Stimulated activated CD8-positive, alpha-beta memory T cell treated with anti-CD3 and anti-CD28 coated beads, Interleukin-4, amount 100 ng/mL, for 48 hours (primary cell): ENCODE data around the gene TRIM66.

ENCODE experiments used
- DNase-seq: peaks from one replicate; pipeline ENCODE4 v3.0.0-alpha.2; 2020

Gene TRIM66

DNA sequence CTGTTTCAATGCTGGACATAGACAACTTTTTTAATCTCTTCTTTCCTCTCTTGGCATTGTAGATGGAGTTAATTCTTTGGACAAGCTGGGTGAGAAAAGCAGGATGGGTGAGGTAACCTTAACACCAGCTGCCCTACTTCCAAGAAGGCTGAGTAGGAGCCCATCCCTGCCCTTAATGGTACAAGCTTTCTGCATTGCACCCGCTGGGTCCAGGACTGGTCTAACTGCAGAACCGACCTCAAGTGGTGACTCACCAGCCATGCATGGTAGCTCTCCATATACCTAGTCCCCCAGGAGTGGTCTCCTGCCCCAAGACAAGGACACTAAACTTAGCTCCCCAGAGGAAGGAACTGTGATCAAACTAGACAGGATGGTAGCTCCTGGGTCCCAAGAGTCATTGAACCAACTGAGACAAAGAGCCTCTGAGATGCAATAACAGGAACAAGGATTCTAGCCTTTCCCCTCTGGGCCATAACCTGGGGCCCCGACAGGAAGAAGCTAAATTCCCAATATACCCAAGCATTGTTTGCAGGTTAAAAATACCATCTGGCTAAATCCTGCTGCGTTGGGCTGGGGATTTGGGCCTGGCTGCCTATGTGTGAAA, 32.3 kb upstream of the TRIM66 start:
- no peak for DNase-seq

DNA sequence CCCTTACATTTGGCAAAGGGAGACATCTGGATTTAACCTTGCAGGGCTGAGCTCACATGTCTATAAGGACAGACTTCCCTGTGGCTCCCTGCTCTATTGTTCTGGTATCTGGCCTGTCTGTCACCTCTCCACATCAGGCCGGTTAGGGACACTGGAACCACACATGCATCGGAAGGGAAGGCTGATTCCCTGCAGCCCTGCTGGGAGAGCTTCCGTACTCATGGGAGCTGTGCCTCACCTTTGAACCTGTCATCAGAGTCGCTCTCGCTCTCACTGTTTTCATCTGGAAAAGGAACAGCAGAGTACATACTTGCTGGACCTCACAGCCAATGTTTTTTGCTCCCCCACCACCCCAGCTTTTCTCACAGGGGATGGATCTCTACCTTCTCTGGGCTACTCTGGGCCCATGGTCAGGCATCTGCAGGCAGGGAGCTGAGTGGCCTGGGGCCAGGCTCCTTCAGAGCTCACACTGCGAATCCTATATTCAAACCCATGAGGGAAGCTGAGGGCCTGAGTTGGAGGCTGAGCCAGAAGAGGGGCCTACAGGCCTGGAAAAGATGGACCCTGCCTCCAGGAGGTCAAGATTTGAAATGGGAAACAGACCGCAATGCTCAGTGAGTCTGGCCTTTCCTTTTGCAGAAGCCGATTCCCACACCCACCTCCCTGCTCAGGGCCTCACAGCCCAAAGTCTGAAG, 31.4 kb upstream of the TRIM66 start:
- DNase-seq: no peak

- no peak for DNase-seq
These were observed 30.0 kb upstream of the TRIM66 start for GRCh38 chr11:8712506-8712905.

- no peak for DNase-seq
These were observed 29.5 kb upstream of the TRIM66 start for GRCh38 chr11:8711895-8712442.

DNA sequence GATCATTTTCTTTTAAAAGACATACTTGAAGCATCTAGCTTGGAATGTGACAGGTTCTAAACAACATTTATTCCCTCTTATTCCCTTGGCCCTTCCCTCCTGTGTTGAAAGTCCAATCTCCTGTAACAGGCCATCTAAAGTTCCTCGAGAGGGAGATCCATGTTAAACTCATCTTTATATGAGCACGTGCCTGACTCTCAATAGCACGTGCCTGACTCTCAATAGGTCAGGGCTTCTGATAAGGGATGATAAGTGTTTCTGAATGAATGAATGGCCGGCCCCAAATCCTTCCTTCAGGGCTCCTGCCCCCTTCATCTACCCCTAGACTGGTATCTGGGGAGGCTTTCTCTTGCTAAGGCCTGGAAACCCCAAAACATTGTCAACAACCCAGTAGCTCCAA, 27.3 kb upstream of the TRIM66 start:
- no peak for DNase-seq

DNA sequence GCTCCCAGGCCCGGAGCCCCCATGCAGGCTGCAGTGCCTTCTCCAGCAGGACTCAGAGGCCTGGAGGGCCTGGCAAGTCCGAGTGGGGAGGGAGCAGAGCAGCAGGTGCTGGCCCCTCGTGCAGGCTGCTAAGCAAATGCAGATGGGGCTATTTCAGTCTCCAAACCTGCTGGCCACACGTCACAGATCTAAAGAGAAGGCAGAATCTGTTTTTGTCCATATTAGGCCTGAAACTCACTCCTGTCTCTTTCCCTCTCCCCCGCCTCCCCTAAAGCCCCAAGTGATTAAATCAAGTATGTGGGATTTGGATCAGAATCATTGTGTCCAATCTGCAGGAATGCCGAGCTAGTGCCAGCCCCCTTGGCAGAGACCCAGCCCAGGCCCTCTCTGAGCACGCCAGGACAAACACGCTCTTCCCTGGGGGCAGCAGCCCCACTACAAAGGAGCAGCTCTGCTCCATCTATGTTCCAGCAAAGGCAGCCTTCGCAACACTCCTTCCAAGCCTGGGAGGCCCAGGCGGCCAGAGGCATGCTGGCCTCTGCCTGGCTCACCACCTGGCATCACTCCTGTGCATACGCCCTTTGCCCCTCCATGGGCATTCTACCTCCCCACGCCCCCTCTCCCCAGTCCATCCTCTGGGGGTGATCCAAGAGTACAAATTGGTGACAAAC, 26.7 kb upstream of the TRIM66 start:
- no peak for DNase-seq

DNA sequence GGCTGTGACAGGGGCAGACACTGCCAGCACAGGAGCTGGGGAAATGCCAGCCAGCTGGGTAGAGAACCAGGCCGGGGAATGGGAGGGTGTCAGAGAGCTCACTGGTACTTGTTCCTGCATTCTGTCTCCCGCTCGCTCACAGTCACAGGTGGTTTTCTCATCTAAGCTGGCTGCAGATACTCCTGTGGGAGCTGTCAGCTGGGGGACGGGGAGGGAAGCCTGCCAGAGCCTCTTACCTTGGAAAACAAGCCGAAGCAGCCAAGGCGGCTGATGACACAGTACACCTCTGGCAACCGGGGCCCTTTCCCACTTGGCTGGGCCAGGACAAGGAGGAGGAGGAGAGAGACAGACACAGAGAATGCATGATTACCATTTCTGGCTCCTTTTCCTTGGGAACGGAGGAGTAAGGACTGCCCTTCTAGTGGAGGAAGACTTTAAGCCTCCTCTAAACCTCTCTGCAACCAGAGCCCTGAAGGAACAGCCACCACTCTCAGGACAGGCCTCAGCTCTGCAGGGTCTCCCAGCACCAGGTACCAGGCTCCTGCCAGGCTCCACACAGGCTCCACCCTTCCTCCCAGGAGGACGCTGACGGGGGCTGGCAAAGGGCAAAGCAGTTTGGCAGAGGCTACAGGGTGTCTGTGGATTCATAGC, 25.2 kb upstream of the TRIM66 start:
- no peak for DNase-seq

- DNase-seq: no peak
These were observed 24.4 kb upstream of the TRIM66 start for GRCh38 chr11:8706673-8707432.

GRCh38 chr11:8705146-8705545, 22.7 kb upstream of the TRIM66 start:
- DNase-seq: no peak

- no peak for DNase-seq
These were observed 21.7 kb upstream of the TRIM66 start for GRCh38 chr11:8704136-8704535.

DNA sequence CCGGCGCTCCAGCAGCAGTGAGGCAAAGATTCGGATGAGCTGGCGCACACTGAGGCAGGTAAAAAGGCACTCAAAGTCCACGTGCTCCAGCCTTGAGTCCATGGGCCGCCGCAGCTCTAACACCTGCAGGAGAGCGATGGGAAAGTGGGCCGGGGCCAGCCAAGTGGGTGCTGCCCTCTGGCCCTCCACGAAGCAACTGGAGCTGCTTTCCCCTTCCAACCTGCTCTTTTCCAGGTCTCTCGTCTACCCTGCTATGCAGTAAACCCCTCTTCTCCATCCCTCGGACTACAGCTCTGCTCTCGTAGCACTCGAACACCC, 20.1 kb upstream of the TRIM66 start:
- DNase-seq: no peak

DNA sequence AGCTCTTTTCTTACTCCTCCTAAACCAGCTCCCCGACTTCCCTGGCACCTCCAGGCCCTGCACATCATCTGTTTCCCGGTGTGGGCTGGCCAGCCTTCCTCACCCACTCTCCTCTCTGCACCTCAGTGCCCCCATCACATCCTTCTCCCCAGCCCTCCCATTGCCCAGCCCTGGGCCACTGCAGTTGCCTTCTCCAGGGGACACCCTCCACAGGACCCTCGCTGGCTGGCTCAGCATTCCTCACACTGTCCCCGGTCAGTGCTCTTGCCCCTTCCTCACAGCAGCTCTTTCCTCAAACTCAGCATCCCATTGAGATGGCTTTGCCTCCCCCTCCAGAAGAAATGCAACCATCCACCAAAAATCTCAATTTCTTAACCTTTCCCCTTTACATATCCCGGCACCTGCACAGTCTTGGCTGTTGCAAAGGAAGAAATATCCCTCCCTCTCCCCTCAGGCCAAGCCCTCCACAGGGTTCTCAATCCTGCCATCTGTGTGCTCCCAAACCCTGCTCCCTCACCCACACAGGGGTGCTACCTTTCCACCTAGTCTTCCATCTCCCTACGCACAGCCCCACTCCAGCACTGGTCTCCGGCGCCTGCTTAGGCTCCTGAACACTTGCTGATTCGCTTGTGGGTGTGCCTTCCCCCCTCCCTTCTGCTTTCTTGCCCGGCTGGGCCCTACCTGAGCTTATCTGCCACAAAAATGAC, 19.6 kb upstream of the TRIM66 start:
- no peak for DNase-seq

DNA sequence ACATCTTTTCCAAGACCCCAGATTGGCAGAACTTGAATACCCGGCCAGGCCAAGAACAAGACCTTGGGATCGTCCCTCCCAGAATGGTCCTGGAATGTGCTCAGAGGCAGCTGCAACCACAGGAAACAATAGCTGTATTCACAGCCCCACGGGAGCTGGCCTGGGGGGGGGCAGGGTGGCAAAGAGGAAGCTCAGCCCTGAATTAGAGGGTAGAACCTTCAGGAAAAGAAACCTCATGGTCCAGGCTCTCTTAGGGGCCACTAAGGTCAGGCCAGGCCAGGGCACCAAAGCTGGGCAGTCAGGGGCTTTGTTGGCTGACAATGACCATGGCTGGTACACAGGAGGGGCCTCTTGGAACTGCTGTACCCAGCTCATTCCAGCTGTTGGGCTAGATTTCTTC, 17.4 kb upstream of the TRIM66 start:
- DNase-seq: no peak

DNA sequence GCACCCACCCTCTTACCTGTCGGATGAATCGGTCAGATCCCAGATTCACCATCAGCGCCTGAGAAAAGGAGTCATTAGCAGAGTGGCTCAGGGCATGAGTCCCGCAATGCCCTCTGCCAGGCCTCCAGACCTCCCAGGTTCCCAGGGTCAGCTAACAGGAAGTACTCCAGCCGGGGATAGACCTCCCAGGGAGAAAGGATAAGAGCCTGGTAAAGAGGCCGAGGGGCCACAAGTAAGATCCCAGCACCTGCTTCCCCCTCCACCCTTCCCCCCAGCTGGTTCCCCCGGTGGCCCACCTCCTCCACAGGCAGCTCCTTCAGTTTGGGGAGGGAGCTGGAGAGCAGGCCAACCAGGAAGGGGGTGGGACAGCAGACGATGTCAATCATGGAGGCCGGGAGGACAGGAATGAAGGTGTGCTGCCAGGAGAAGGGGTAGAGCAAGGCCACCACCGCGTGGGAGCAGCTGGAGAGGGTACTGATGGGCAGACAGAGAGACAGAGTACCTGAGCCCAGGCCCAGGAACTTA, 16.5 kb upstream of the TRIM66 start:
- no peak for DNase-seq

DNA sequence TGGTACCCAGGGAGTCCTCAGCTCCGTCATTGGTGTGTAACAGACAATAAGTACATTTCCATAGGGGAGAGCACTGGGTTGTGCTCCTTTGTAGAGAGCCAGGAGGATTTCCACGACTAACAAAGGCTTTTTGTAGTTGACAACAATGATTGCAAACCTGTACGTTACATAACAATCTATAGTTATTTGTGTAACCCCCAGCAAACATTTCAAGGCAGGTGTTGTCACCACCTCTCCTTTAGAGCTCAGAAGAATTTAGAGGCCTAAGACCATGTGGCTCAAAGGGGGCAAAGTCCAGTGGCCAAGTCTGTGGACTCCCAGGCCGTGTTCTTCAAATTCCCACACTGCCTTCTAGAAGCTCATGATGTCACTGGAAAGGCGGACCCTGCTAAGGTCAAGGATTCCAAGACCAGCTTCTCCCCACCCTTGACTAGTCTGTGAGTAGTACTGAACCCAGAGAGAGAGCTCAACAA, 15.9 kb upstream of the TRIM66 start:
- DNase-seq: no peak

- no peak for DNase-seq
These were observed 14.6 kb upstream of the TRIM66 start for GRCh38 chr11:8697054-8697453.

DNA sequence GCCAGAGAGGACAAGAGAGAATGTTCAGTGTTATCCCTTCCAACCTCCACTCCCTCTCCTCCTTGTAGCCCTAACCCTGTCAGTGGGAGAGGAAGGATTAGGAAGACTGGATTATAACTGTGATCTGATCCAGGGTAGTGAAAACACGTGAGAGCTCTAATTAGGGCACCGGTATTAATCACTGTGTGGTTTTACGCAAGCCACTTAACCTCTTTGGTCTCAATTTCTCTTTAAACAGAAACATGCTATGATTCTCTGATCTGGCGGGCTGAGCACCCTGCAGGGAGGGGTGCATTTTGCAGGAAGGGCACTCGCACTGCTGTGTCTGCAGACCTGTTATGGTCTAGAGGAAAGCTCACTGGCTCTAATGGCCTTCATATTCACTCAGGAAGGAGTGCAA, 11.7 kb upstream of the TRIM66 start:
- no peak for DNase-seq

DNA sequence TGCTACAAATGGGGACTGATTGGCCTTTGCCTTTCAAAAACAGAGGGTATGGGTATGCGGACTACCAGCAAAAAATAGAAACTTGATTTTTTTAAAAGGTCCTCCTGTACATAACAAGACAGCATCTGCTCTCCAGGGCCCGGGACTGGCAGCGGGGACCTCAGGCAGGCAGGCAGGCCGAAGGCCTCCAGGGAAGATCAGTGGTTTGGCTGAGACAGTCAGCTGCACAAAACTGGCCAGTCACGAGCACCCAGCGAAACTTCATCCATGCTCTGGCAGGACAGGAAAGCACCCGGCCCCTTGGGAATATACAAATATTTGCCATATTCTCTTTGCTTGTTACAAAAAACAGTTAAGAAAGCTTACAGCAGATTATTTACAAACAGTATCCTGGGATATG, 11.1 kb upstream of the TRIM66 start:
- no peak for DNase-seq

DNA sequence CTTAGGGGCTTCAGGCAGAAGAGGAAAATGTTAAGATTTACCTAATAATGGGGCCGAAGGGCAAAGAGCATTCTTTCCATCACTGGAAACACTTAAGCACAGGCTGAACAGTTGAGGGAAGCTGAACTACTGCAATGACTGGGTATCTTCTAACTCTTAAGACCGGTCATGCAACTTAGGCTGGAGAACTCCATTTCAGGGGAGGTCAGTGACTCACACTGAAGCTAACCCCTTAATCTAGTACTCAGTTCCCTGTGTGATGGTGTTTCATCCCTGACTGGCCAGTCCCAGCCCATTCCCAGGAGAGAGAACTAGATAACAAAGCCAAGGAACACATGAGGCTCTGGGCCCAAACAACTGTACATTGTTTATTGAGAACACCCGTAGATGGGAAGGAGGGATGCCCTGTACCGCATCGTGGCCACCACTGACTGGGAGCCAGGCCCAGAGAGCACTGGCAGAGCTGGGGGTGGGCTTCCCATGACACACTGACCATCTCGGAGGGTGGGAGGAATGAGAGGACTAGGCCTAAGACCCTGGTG, 10.6 kb upstream of the TRIM66 start:
- DNase-seq: no peak

- DNase-seq: no peak
These were observed 10.0 kb upstream of the TRIM66 start for GRCh38 chr11:8692417-8692816.

DNA sequence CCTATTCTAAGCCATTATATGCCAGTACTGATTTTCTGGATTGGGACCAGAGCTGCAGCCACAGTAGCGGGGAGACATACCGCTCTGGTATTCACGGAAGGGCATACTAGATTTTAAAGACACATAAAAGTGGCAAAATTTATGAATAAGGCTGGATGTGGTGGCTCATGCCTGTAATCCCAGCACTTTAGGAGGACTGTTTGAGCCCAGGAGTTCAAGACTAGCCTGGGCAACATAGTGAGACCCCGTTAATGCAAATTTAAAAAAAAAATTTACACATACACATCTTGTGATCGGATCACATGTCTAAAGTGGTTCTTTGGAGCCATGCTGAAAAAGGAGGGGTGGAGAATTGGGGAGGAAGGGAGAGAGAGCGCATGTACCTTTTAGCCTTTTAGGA, 9.1 kb upstream of the TRIM66 start:
- no peak for DNase-seq
